Karpas-422 (cell line): ENCODE data around the gene ZW10. TPM values are rescaled to one million over a fixed set of nuclear protein-coding genes. Genes with fewer than 3 reads are reported as not detected.
"Not testable (repeated sequence)": the region's sequence is repeated elsewhere in the genome, so short reads cannot be mapped to it uniquely, and the experiment has no call there.

Experiments
- DNase-seq: peaks from one replicate; pipeline ENCODE4 v3.0.0-alpha.2; 2015
- H2AFZ ChIP-seq: fragments of 200-600 bp; sonication (generic); 2 replicates; pipeline ENCODE4 v1.6.1; 2014; ENCODE audit warnings: antibody characterized with exemption, low read length, mixed read lengths
- H3K27ac ChIP-seq: fragments of 200-600 bp; sonication (generic); 2 replicates; pipeline ENCODE4 v1.5.1; 2014; ENCODE audit warnings: mild to moderate bottlenecking, low read length, moderate library complexity
- H3K27me3 ChIP-seq: fragments of 200-600 bp; sonication (generic); 2 replicates; pipeline ENCODE4 v1.6.1; 2014; ENCODE audit warnings: low read length, mixed read lengths
- H3K36me3 ChIP-seq: fragments of 200-600 bp; sonication (generic); 2 replicates; pipeline ENCODE4 v1.6.1; 2014; ENCODE audit warnings: low read length, mixed read lengths; ENCODE audit not compliant: insufficient read depth
- H3K4me1 ChIP-seq: fragments of 200-600 bp; sonication (generic); 2 replicates; pipeline ENCODE4 v1.6.1; 2014; ENCODE audit warnings: mild to moderate bottlenecking, low read length, mixed read lengths
- H3K4me2 ChIP-seq: fragments of 200-600 bp; sonication (generic); 2 replicates; pipeline ENCODE4 v1.6.1; 2014; ENCODE audit warnings: low read length, low read depth, mild to moderate bottlenecking; ENCODE audit not compliant: poor library complexity, severe bottlenecking
- H3K4me3 ChIP-seq: fragments of 200-600 bp; sonication (generic); 2 replicates; pipeline ENCODE4 v1.5.1; 2014; ENCODE audit warnings: mild to moderate bottlenecking, antibody characterized with exemption, low read length, mixed read lengths
- H3K79me2 ChIP-seq: fragments of 200-600 bp; sonication (generic); 2 replicates; pipeline ENCODE4 v1.6.1; 2014; ENCODE audit warnings: mild to moderate bottlenecking, low read length, mixed read lengths
- H3K9ac ChIP-seq: fragments of 200-600 bp; sonication (generic); 2 replicates; pipeline ENCODE4 v1.6.0; 2014; ENCODE audit warnings: low read length
- H3K9me2 ChIP-seq: fragments of 200-600 bp; sonication (generic), shearing (Covaris generic); replicated peaks from 2 replicates; pipeline ENCODE4 v1.6.0; 2014; ENCODE audit warnings: mild to moderate bottlenecking, low read length, moderate library complexity; ENCODE audit not compliant: insufficient read depth
- H3K9me3 ChIP-seq: fragments of 300-700, 200-600 bp; sonication (generic); 2 replicates; pipeline ENCODE4 v1.6.1; 2014; ENCODE audit warnings: low read length, mixed read lengths
- H4K20me1 ChIP-seq: fragments of 200-600 bp; sonication (generic); 2 replicates; pipeline ENCODE4 v1.6.1; 2014; ENCODE audit warnings: mild to moderate bottlenecking, antibody characterized with exemption, low read length, low read depth; ENCODE audit not compliant: insufficient read depth
- total RNA-seq: library from RNA; depleted of rRNA; stranded (reverse); fragments of >200 nt; shearing (Covaris generic); gene quantifications from 2 replicates; pipeline ENCODE4 v1.2.3, GENCODE V29; 2014; ENCODE audit warnings: low replicate concordance

Gene ZW10
- total RNA-seq, 1 experiment from 2014 or later: 11.4 TPM

DNA sequence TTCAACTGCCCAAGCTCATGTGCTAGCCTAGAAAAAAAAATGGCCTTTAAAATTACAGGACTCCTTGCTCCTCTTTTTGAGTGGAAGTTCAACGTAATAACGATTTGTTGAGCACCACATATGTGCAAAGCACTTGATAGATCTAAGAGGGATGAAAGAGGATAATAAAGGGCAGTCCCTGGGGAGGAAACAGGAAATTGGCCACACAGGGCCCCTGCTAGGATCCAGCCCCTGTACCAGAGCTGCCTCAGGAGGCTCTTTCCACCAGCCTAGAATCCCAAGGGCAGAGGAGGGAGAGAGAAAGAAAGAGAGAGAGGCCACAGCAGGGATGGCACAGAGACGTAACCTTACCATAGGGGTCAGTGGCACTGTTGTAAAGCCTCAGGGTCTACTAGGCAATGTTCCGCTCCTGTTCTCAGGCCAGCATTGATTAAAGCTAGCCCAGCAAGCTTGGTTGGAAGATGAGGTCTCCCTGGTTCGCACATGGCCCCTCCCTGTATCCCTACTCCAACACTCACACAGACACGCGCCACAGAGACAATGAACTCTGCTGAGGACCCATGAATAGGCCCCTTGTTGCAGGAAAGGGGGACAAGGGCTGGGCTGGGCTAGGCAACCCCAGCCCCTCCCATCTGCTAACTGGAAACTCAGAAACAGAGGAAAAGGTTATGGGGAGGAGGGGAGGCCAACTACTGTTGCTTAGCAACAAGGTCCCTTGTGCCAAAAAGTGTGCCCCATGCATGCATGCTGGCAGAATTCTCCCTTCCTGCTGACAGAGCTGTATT lies 67.4 kb downstream of the ZW10 start, which contains the start of gene TMPRSS5:
TSS of gene TMPRSS5 (minus strand) at position 438 of the 785 bp plus-strand sequence. CDS start at position 354, 84 bp downstream.
- H4K20me1 ChIP-seq: no peaks in the 10 kb centered on the region
- H2AFZ ChIP-seq: no peak within 1 kb of the TSS
- no peak within 1 kb of the TSS for H3K4me3 ChIP-seq
- no peak within 1 kb of the TSS for H3K27ac ChIP-seq
- H3K4me2 ChIP-seq: no peak within 1 kb of the TSS
- H3K36me3 ChIP-seq: no peaks in the 10 kb centered on the region
- H3K9me2 ChIP-seq: no peaks in the 10 kb centered on the region
- no peak within 1 kb of the TSS for H3K9ac ChIP-seq
- H3K27me3 ChIP-seq: no peaks in the 10 kb centered on the region
- DNase-seq: no peak
- H3K79me2 ChIP-seq: no peaks in the 10 kb centered on the region
- no peaks in the 10 kb centered on the region for H3K4me1 ChIP-seq
- no peaks in the 10 kb centered on the region for H3K9me3 ChIP-seq

DNA sequence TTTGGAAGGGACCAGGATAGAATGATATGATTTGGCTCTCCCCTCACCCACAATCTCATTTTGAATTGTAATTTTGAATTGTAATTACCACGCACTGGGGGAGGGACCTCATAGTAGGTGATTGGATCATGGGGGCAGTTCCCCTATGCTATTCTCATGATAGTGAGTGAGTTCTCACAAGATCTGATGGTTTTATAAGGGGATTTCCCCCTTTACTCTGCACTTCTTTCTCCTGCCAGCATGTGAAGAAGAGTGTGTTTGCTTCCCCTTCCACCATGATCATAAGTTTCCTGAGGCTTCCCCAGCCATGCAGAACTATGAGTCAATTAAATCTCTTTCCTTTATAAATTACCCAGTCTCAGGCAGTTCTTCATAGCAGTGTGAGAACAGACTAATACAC lies 69.9 kb downstream of the ZW10 start:
- H3K9me2 ChIP-seq, H4K20me1 ChIP-seq, H3K4me3 ChIP-seq, H3K9ac ChIP-seq, H3K27me3 ChIP-seq, H3K9me3 ChIP-seq, H2AFZ ChIP-seq, H3K79me2 ChIP-seq, H3K4me1 ChIP-seq, H3K27ac ChIP-seq, H3K4me2 ChIP-seq, DNase-seq, H3K36me3 ChIP-seq: not testable (repeated sequence)

DNA sequence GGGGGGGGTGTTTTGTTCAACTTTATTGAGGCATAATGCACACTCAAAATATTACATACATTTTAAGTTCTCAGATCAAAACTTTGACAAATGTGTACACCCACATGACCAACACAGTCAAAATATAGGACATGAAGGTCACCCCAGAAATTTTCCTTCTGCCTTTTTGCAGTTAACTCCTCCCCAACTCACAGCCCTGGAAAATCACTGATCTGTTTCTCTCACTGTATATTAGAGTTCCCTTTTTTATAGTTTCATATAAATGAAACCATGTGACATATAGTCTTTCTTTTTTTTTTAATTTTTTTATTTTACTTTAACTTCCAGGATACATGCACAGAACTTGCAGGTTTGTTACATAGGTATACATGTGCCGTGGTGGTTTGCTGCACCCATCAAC lies 72.0 kb downstream of the ZW10 start:
- DNase-seq: no peak
- Histone ChIP-seq H3K36me3 (no peaks in the 10 kb centered on the region), H3K27me3 (no peaks in the 10 kb centered on the region), H2AFZ (no peak overlapping the region), H3K9ac (no peak overlapping the region), H3K79me2 (no peaks in the 10 kb centered on the region), H3K4me3 (no peak overlapping the region), H3K27ac (no peak overlapping the region), H3K4me2 (no peak overlapping the region), H3K9me3 (no peaks in the 10 kb centered on the region), H3K4me1 (no peaks in the 10 kb centered on the region), H3K9me2 (no peaks in the 10 kb centered on the region), H4K20me1 (no peaks in the 10 kb centered on the region)

DNA sequence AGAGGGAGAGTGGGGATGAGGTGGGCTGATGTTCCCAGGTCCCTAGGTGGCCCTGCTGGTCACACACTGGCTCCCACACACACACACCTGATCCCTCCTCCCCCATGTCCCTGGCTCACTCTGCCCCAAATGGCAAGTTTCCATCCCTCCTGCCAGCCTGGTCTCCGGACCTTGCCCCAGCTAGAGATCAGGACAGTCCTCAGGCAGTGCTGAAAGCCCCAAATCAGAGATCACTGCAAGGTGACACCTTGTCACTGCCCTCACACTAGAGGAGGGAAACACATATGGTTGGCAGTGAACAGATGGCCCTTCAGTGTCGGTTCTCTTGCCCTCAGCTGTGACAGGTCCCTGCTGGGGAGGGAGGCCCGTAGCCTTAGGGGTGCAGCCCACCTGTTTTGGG lies 75.0 kb downstream of the ZW10 start:
- Histone ChIP-seq H3K27ac (no peak overlapping the region), H3K9me3 (no peaks in the 10 kb centered on the region), H3K27me3 (no peaks in the 10 kb centered on the region), H3K4me1 (no peaks in the 10 kb centered on the region), H4K20me1 (no peaks in the 10 kb centered on the region), H3K79me2 (no peaks in the 10 kb centered on the region), H3K4me2 (no peak overlapping the region), H3K9me2 (no peaks in the 10 kb centered on the region), H3K4me3 (no peak overlapping the region), H2AFZ (no peak overlapping the region), H3K9ac (no peak overlapping the region), H3K36me3 (no peaks in the 10 kb centered on the region)
- no peak for DNase-seq

DNA sequence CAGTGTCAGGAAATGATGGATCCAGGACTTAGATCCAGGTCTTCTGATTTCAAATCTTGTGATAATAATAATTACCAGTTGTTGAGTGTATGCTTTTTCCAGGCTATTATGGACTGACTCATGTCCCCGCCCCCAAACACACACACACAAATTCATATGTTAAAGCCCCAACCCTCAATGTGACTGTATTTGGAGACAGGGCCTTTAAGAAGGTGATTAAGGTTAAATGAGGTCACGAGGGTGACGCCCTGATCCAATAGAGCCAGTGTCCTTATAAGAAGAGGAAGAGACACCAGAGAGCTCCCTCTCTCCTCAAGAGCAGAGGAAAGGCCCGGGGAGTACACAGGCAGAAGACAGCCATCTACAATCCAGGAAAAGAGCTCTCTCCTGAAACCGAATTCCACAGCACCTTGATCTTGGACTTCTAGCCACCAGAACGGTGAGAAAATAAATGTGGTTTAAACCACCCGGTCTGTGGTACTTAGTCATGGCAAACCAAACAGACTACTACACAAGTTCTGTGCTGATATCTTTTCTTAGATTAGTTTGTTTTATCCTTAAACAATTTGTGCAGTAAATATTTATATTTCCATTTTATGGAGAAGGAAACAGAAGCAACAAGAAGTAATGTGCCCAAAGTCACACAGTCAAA lies 75.6 kb downstream of the ZW10 start:
- no peak overlapping the region for H3K4me2 ChIP-seq
- no peak overlapping the region for H2AFZ ChIP-seq
- DNase-seq: no peak
- H4K20me1 ChIP-seq: no peaks in the 10 kb centered on the region
- H3K79me2 ChIP-seq: no peaks in the 10 kb centered on the region
- no peaks in the 10 kb centered on the region for H3K4me1 ChIP-seq
- H3K9ac ChIP-seq: no peak overlapping the region
- H3K9me3 ChIP-seq: no peaks in the 10 kb centered on the region
- no peaks in the 10 kb centered on the region for H3K27me3 ChIP-seq
- no peaks in the 10 kb centered on the region for H3K36me3 ChIP-seq
- H3K9me2 ChIP-seq: no peaks in the 10 kb centered on the region
- H3K27ac ChIP-seq: no peak overlapping the region
- H3K4me3 ChIP-seq: no peak overlapping the region

DNA sequence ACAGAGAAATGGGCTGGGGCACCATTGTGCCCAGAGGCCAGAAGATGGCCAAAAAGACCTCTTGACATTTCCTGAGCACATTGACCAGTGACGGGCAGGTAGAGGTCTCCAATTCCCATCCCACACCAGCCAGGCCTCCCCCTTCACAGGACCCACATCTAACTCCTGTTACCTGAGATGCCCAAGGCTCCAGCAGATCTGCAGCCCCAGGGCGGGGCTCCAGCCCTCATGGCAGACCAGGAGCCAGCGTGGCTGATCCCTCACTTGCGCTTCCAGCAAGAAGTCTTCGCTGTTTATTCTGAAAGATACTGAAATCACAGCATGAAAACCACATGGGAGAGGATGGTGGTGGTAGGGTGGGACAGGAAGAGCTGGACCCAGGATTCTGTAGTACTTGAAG lies 76.4 kb downstream of the ZW10 start:
- no peak overlapping the region for H3K4me2 ChIP-seq
- H3K79me2 ChIP-seq: no peaks in the 10 kb centered on the region
- no peaks in the 10 kb centered on the region for H4K20me1 ChIP-seq
- no peak overlapping the region for H3K4me3 ChIP-seq
- no peak overlapping the region for H2AFZ ChIP-seq
- no peaks in the 10 kb centered on the region for H3K9me2 ChIP-seq
- H3K36me3 ChIP-seq: no peaks in the 10 kb centered on the region
- H3K27me3 ChIP-seq: no peaks in the 10 kb centered on the region
- no peak overlapping the region for H3K27ac ChIP-seq
- no peak for DNase-seq
- no peaks in the 10 kb centered on the region for H3K4me1 ChIP-seq
- no peak overlapping the region for H3K9ac ChIP-seq
- no peaks in the 10 kb centered on the region for H3K9me3 ChIP-seq

DNA sequence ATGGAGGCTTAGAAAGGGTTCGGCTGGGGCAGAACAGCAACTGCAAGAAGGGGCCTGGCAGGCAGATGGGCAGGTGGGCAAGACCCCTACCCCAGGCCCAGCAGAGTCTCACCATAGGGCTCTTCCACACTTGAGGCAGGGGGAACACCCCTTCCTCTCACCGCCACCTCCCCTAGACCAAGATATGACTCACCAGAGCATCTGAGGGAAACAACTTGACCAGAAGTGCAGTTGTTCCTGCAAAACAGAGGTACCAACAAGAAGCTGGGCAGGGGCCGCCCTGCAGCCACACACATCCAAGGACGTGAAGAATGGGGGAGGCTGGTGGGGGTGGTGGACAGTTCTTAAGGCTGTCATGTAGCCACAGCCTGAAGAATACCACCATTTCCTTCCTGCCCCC lies 78.3 kb downstream of the ZW10 start:
- DNase-seq: no peak
- H3K79me2 ChIP-seq: no peaks in the 10 kb centered on the region
- H3K4me2 ChIP-seq: no peak overlapping the region
- no peaks in the 10 kb centered on the region for H4K20me1 ChIP-seq
- H3K36me3 ChIP-seq: no peaks in the 10 kb centered on the region
- H3K4me3 ChIP-seq: no peak overlapping the region
- no peaks in the 10 kb centered on the region for H3K9me2 ChIP-seq
- H3K27me3 ChIP-seq: no peaks in the 10 kb centered on the region
- H3K9me3 ChIP-seq: no peaks in the 10 kb centered on the region
- H3K9ac ChIP-seq: no peak overlapping the region
- H2AFZ ChIP-seq: no peak overlapping the region
- H3K27ac ChIP-seq: no peak overlapping the region
- H3K4me1 ChIP-seq: no peaks in the 10 kb centered on the region

DNA sequence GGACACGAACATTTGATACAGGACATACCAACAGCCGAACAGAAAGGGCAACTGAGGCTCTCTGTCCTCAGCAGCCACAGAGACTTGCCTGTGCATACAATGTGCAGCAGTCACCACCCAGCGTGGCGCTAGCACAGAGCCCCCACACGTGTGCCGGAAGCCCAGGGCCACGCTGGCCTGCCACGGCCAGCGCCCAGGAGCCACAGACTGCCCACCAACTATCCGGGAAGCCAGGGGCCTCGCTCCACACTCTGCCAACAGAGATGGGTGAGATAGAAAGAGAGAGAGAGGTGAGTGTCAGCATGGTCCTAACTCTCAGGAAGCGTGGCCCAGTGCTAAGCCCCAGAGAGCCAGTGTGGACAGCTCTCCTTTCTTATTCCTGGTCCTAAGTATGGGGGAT lies 79.1 kb downstream of the ZW10 start:
- H3K9me2 ChIP-seq: no peaks in the 10 kb centered on the region

More for the DNA sequence above, 79.1 kb downstream of the ZW10 start:
- no peak overlapping the region for H3K9ac ChIP-seq
- H3K4me2 ChIP-seq: no peak overlapping the region
- no peaks in the 10 kb centered on the region for H3K4me1 ChIP-seq
- no peak overlapping the region for H2AFZ ChIP-seq
- H3K36me3 ChIP-seq: no peaks in the 10 kb centered on the region
- no peak overlapping the region for H3K27ac ChIP-seq
- H3K79me2 ChIP-seq: no peaks in the 10 kb centered on the region
- no peak overlapping the region for H3K4me3 ChIP-seq
- H3K9me3 ChIP-seq: no peaks in the 10 kb centered on the region
- H4K20me1 ChIP-seq: no peaks in the 10 kb centered on the region
- DNase-seq: no peak
- H3K27me3 ChIP-seq: no peaks in the 10 kb centered on the region
